HepG2 (cell line): ENCODE results near the gene SUPT4H1. TPM values are rescaled to one million over a fixed set of nuclear protein-coding genes. Genes with fewer than 3 reads are reported as not detected.

ENCODE experiments used
- CC2D1A ChIP-seq: sonication (generic); formaldehyde crosslinking; IDR thresholded peaks from 2 replicates; pipeline ENCODE4 v1.8.1; 2023; ENCODE audit warnings: mild to moderate bottlenecking, missing genetic modification reagents
- NFE2 ChIP-seq: sonication (generic); formaldehyde crosslinking; IDR thresholded peaks from 2 replicates; pipeline ENCODE4 v1.4.0; 2020; ENCODE audit warnings: missing genetic modification reagents
- NKX3-1 ChIP-seq: sonication (generic); formaldehyde crosslinking; IDR thresholded peaks from 2 replicates; pipeline ENCODE4 v1.5.0; 2020; ENCODE audit warnings: missing genetic modification reagents
- SOX5 ChIP-seq: IDR thresholded peaks from 2 replicates; pipeline ENCODE4 v1.6.1; 2016; ENCODE audit warnings: borderline replicate concordance
- TBP ChIP-seq: sonication (generic); formaldehyde crosslinking; IDR thresholded peaks from 2 replicates; pipeline ENCODE4 v1.5.0; 2020; ENCODE audit warnings: missing genetic modification reagents
- ZMYM3 ChIP-seq: sonication (generic); formaldehyde crosslinking; IDR thresholded peaks from 2 replicates; pipeline ENCODE4 v1.5.1; 2020; ENCODE audit warnings: mild to moderate bottlenecking, missing genetic modification reagents
- ZNF256 ChIP-seq: sonication (generic); formaldehyde crosslinking; conservative IDR thresholded peaks from 2 replicates; pipeline ENCODE4 v1.4.0; 2020; ENCODE audit warnings: missing genetic modification reagents
- ZNF549 ChIP-seq: sonication (generic); formaldehyde crosslinking; IDR thresholded peaks from 2 replicates; pipeline ENCODE4 v1.5.0; 2020; ENCODE audit warnings: missing genetic modification reagents
- ZNF605 ChIP-seq: sonication (generic); formaldehyde crosslinking; IDR thresholded peaks from 2 replicates; pipeline ENCODE4 v1.8.0; 2022; ENCODE audit warnings: mild to moderate bottlenecking, missing genetic modification reagents
- ZNF709 ChIP-seq: sonication (generic); formaldehyde crosslinking; IDR thresholded peaks from 2 replicates; pipeline ENCODE4 v1.5.0; 2020; ENCODE audit warnings: mild to moderate bottlenecking, missing genetic modification reagents
- ZNF746 ChIP-seq: sonication (generic); formaldehyde crosslinking; IDR thresholded peaks from 2 replicates; pipeline ENCODE4 v1.8.0; 2022; ENCODE audit warnings: mild to moderate bottlenecking, missing genetic modification reagents
- polyA plus RNA-seq, 8 experiments: library from polyadenylated mRNA; depleted of rRNA in 3 of 8; stranded (reverse) in 7 of 8; unstranded in 1 of 8; fragments of >200 nt; fragmentation: Illumina TruSeq in 4 of 8; extraction: Trizol in 4 of 8; gene quantifications; 2 replicates each; pipeline versions ENCODE4 v1.2.1 to v1.2.3, GENCODE V29; 2011 to 2016; ENCODE audit warnings: low read depth in 4 of 8, missing spikeins in 1 of 8, mixed read lengths in 1 of 8; ENCODE audit not compliant: insufficient read depth in 1 of 8
- total RNA-seq, 5 experiments: library from RNA; depleted of rRNA; stranded (reverse); fragments of >200 nt; fragmentation: Illumina TruSeq; extraction: Trizol; gene quantifications; 2 replicates each; pipeline ENCODE4 v1.2.3, GENCODE V29; 2016; ENCODE audit warnings: low read depth in 1 of 5
- TF ChIP-seq, protein P1 (sequence below): sonication (generic); formaldehyde crosslinking; IDR thresholded peaks from 2 replicates; pipeline ENCODE4 v1.5.1; 2020; ENCODE audit warnings: mild to moderate bottlenecking, missing genetic modification reagents
- TF ChIP-seq, protein P2 (sequence below): sonication (generic); formaldehyde crosslinking; IDR thresholded peaks from 2 replicates; pipeline ENCODE4 v1.5.0; 2020; ENCODE audit warnings: mild to moderate bottlenecking, missing genetic modification reagents
- TF ChIP-seq, protein P3 (sequence below): sonication (generic); formaldehyde crosslinking; IDR thresholded peaks from 2 replicates; pipeline ENCODE4 v1.4.0; 2020; ENCODE audit warnings: missing genetic modification reagents

SUPT4H1 gene
- total and polyA plus RNA-seq, 2 of the 13 experiments (the other 11 are each of a cell fraction or from before 2014, with no cell fraction given) = 155 to 244 TPM

DNA sequence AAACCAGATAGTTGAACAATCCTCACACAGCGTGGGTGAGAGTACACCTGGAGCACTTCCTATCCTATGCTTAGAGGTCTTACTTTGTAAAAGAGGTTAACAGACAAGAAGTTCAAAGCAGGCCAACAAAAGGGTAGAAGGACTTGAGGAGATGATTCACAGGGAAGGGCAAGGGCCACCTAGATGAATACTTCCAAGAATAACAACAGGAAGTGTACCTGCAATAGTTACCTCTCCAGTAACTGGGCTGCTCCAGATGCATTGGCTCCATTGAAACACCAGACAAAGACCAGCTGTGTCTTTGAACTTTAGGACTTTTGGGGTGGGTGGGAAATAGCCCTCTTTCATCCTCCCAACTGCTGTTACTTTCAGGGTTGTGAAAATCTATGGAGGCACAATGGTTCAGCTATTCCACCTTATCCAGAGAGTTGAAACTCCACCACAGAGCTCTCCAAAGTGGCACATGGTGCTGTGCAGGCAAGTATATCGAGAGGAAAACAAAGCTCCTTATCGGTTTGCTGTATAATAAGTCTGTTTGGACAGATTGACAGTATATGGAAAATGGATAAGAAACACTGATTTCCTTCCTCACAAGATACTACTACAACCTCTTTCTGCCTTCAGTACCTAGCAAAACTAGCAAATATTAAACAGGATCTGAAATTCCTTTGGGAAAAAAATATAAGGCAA is 42.7 kb upstream of the SUPT4H1 start (continued):
- TF ChIP-seq ZNF549 (no peak), ZNF709 (CRISPR knock-in tag) (no peak), CC2D1A (CRISPR knock-in tag) (no peak), ZNF256 (CRISPR knock-in tag) (no peak), ZMYM3 (CRISPR knock-in tag) (peak; percentile 48; the same call in 1 of the 2 replicates), ZNF605 (peak; percentile 59; the same call in 1 of the 2 replicates), NKX3-1 (CRISPR knock-in tag) (peak; percentile 58; the same call in 1 of the 2 replicates), NFE2 (no peak), SOX5 (CRISPR knock-in tag) (peak; percentile 95), TBP (CRISPR knock-in tag) (0 out of 2 replicates have a peak, but pooled peaks have one; percentile 13), ZNF746 (CRISPR knock-in tag) (peak; percentile 91; the same call in 1 of the 2 replicates)
- TF ChIP-seq, protein P1, sequence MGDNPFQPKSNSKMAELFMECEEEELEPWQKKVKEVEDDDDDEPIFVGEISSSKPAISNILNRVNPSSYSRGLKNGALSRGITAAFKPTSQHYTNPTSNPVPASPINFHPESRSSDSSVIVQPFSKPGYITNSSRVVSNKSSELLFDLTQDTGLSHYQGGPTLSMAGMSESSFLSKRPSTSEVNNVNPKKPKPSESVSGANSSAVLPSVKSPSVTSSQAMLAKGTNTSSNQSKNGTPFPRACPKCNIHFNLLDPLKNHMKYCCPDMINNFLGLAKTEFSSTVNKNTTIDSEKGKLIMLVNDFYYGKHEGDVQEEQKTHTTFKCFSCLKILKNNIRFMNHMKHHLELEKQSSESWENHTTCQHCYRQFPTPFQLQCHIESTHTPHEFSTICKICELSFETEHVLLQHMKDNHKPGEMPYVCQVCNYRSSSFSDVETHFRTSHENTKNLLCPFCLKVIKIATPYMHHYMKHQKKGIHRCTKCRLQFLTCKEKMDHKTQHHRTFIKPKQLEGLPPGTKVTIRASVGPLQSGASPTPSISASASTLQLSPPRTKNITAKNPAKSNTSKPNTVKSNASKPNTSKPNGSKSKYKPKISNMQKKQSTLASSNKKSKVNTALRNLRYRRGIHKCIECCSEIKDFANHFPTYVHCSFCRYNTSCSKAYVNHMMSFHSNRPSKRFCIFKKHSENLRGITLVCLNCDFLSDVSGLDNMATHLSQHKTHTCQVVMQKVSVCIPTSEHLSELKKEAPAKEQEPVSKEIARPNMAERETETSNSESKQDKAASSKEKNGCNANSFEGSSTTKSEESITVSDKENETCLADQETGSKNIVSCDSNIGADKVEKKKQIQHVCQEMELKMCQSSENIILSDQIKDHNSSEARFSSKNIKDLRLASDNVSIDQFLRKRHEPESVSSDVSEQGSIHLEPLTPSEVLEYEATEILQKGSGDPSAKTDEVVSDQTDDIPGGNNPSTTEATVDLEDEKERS (CRISPR knock-in tag) = no peak
- TF ChIP-seq, protein P2, sequence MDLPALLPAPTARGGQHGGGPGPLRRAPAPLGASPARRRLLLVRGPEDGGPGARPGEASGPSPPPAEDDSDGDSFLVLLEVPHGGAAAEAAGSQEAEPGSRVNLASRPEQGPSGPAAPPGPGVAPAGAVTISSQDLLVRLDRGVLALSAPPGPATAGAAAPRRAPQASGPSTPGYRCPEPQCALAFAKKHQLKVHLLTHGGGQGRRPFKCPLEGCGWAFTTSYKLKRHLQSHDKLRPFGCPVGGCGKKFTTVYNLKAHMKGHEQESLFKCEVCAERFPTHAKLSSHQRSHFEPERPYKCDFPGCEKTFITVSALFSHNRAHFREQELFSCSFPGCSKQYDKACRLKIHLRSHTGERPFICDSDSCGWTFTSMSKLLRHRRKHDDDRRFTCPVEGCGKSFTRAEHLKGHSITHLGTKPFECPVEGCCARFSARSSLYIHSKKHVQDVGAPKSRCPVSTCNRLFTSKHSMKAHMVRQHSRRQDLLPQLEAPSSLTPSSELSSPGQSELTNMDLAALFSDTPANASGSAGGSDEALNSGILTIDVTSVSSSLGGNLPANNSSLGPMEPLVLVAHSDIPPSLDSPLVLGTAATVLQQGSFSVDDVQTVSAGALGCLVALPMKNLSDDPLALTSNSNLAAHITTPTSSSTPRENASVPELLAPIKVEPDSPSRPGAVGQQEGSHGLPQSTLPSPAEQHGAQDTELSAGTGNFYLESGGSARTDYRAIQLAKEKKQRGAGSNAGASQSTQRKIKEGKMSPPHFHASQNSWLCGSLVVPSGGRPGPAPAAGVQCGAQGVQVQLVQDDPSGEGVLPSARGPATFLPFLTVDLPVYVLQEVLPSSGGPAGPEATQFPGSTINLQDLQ = no peak
- TF ChIP-seq, protein P3, sequence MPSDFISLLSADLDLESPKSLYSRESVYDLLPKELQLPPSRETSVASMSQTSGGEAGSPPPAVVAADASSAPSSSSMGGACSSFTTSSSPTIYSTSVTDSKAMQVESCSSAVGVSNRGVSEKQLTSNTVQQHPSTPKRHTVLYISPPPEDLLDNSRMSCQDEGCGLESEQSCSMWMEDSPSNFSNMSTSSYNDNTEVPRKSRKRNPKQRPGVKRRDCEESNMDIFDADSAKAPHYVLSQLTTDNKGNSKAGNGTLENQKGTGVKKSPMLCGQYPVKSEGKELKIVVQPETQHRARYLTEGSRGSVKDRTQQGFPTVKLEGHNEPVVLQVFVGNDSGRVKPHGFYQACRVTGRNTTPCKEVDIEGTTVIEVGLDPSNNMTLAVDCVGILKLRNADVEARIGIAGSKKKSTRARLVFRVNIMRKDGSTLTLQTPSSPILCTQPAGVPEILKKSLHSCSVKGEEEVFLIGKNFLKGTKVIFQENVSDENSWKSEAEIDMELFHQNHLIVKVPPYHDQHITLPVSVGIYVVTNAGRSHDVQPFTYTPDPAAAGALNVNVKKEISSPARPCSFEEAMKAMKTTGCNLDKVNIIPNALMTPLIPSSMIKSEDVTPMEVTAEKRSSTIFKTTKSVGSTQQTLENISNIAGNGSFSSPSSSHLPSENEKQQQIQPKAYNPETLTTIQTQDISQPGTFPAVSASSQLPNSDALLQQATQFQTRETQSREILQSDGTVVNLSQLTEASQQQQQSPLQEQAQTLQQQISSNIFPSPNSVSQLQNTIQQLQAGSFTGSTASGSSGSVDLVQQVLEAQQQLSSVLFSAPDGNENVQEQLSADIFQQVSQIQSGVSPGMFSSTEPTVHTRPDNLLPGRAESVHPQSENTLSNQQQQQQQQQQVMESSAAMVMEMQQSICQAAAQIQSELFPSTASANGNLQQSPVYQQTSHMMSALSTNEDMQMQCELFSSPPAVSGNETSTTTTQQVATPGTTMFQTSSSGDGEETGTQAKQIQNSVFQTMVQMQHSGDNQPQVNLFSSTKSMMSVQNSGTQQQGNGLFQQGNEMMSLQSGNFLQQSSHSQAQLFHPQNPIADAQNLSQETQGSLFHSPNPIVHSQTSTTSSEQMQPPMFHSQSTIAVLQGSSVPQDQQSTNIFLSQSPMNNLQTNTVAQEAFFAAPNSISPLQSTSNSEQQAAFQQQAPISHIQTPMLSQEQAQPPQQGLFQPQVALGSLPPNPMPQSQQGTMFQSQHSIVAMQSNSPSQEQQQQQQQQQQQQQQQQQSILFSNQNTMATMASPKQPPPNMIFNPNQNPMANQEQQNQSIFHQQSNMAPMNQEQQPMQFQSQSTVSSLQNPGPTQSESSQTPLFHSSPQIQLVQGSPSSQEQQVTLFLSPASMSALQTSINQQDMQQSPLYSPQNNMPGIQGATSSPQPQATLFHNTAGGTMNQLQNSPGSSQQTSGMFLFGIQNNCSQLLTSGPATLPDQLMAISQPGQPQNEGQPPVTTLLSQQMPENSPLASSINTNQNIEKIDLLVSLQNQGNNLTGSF (CRISPR knock-in tag) = no peak
